Urinary bladder (tissue), 4 donors: Measurements from ENCODE around the gene COMMD7. TPM values are rescaled to one million over a fixed set of nuclear protein-coding genes. Genes with fewer than 3 reads are reported as not detected.
"Not testable (repeated sequence)": the region's sequence is repeated elsewhere in the genome, so short reads cannot be mapped to it uniquely, and the experiment has no call there.

ENCODE experiments used
- DNase-seq: peaks from one replicate; pipeline ENCODE4 v3.0.0-alpha.2; 2015; ENCODE audit errors: extremely low spot score
- H3K27ac ChIP-seq: one replicate; pipeline ENCODE4 v1.5.1; 2013; ENCODE audit warnings: low read depth, mild to moderate bottlenecking, moderate library complexity
- H3K36me3 ChIP-seq: one replicate; pipeline ENCODE4 v1.6.1; 2013; ENCODE audit warnings: mild to moderate bottlenecking, moderate library complexity; ENCODE audit not compliant: insufficient read depth
- H3K4me1 ChIP-seq: one replicate; pipeline ENCODE4 v1.6.1; 2013; ENCODE audit warnings: mild to moderate bottlenecking, moderate library complexity; ENCODE audit not compliant: insufficient read depth
- H3K4me3 ChIP-seq: one replicate; pipeline ENCODE4 v1.5.1; 2013; ENCODE audit warnings: low read depth, low read length
- WGBS: extraction: QIAGEN DNeasy Blood & Tissue Kit; methylation state at CpG from one replicate; pipeline ENCODE4 v1.1.7; 2013; 5-methylcytosine and 5-hydroxymethylcytosine counted together
- polyA plus RNA-seq: library from polyadenylated mRNA; stranded (reverse); fragments of 200-250 nt; gene quantifications from one replicate; pipeline ENCODE4 v1.2.3, GENCODE V29; 2013
- total RNA-seq: library from RNA; depleted of rRNA; stranded (reverse); fragments of >200 nt; gene quantifications from one replicate; pipeline ENCODE4 v1.2.3, GENCODE V29; 2014
- donor health status: healthy with polysubstance abuse.
- donor health status: healthy.

The COMMD7 gene
- total and polyA plus RNA-seq, 2 donors = 11.9 to 49.6 TPM

DNA sequence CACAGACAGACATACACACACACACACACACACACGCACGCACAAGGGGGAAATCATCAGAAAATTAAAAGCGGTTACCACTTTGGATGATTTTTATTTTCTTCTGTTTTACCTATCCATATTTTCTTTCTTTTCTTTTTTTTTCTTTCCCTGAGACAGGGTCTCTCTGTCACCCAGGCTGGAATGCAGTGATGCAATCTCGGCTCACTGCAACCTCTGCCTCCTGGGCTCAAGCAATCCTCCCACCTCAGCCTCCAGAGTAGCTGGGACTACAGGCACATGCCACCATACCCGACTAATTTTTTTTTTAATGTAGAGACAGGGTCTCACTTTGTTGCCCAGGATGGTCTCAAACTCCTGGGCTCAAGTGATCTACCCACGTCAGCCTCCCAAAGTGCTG lies 14.8 kb downstream of the COMMD7 start:
- DNase-seq, H3K4me3 ChIP-seq, H3K4me1 ChIP-seq, H3K36me3 ChIP-seq: not testable (repeated sequence)
- H3K27ac ChIP-seq = peak overlapping the region; percentile 5
- WGBS = 95% methylated on average over 6 of the region's 6 CpGs

DNA sequence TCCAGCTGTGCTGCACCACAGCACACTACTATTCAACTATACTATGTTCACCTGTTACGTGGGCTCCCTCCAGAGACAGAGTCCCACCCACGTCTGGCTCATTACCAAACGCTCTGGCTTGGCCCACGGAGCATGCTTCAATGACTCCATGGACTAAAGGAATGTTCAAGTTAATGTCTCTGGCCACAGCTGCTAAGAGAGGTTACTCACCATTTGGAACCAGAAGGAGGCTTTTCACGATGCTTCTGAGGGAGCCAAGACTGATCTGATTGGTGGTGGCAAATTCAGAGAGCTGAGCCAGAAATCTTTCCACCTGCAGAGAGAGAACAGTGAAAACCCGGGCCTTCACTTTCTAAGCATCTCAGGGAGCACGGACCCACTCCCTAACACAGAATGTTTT lies 15.6 kb downstream of the COMMD7 start:
- no peaks in the 10 kb centered on the region for H3K4me1 ChIP-seq
- 54% methylated on average over 7 of the region's 7 CpGs for WGBS
- H3K27ac ChIP-seq = no peak overlapping the region
- no peaks in the 10 kb centered on the region for H3K36me3 ChIP-seq
- no peak for DNase-seq
- H3K4me3 ChIP-seq = no peak overlapping the region

DNA sequence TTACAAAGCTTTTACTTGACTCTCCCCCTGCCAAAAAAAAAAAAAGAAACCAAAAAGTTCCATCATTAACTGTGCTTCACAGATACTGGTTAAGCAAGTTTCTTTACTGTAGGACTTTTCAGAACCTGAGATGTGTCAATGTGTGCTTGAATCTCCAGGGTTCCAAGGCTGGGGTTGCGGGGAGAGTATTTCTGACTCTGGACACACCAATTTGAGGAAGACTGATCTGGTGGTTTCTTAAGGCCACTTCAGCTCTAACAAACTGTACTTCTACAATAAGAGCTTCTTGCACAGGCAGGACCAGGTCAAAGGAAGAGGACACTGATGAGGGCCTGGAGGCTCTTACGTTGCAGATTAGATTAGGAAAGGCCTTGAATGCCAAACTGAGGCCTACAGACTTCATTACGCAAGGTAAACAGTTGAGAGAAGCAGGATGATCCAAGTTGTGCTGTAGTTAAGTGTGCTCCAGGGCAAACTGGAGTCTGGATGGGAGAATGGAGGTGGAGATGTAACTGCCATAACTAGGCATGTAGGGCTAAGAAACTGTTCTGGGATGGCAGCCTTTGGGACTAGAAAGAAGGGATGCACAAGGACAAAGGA lies 24.4 kb downstream of the COMMD7 start:
- DNase-seq = no peak
- Histone ChIP-seq H3K4me1 (no peaks in the 10 kb centered on the region), H3K4me3 (no peak overlapping the region), H3K27ac (no peak overlapping the region), H3K36me3 (no peaks in the 10 kb centered on the region)
- WGBS = 84% methylated on average over 3 of the region's 3 CpGs

DNA sequence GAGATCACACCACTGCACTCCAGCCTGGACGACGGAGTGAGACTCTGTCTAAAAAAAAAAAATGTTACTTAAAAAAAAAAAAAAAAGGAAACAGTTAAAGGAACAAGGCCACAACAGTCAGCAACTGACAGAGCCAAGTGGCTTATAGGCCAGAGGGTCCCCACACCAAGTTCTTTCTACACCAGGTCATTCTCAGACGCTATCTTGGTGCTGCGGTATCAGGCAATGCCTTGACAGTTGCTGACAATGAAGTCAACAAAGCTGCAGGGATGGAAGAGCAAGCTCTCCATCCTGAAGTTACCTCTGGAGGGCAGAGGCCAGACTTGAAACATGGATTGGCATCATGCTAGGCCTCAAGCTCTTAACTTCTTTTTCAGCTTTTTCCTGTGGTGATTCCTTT lies 31.9 kb downstream of the COMMD7 start:
- Histone ChIP-seq H3K36me3 (peaks cover 2% of the 10 kb centered on the region), H3K4me3 (no peak overlapping the region), H3K4me1 (no peaks in the 10 kb centered on the region), H3K27ac (no peak overlapping the region)
- no peak for DNase-seq
- 88% methylated on average over 4 of the region's 4 CpGs for WGBS

DNA sequence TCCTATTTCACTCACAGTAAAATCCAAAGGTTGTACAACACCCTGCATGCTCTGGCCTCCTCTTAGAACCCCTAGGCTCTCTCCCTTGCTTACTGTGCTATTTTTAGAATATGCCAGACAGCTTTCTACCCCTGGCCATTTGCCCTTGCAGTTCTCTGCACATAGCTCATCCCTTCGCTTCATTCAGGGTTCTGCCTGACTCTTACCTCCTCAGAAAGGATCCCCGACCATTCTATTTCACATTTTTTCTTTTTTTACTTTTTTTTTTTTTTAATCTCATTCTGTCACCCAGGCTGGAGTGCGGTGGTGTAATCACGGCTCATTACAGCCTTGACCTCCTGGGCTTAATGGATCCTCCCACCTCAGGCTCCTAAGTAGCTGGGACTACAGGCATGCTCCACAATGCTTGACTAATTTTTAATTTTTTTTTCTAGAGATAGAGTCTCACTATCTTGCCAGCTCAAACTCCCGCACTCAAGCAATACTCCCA lies 33.6 kb downstream of the COMMD7 start:
- WGBS = 83% methylated on average over 5 of the region's 5 CpGs
- H3K27ac ChIP-seq = no peak overlapping the region
- DNase-seq = no peak
- no peak overlapping the region for H3K4me3 ChIP-seq
- H3K4me1 ChIP-seq = no peaks in the 10 kb centered on the region
- H3K36me3 ChIP-seq = peaks cover 2% of the 10 kb centered on the region

DNA sequence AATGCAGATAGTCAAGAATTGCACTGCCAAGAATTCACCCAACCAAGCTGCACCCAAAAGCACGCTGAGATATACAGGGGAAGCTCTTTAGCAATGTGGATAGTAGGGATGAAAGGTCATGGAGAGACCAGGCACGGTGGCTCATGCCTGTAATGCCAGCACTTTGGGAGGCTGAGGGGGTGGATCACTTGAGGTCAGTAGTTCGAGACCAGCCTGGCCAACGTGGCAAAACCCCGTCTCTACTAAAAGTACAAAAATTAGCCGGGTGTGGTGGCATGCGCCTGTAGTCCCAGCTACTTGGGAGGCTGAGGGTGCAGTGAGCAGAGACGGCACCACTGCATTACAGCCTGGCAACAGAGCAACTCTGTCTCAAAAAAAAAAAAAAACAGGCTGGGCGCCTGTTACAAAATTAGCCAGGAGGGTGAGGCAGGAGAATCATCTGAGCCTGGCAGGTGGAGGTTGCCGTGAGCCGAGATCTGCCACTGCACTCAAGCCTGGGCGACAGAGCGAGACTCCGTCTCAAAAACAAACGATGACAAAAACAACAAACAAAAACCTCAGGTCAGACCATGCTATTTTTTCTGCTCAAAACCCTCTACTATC lies 34.1 kb downstream of the COMMD7 start:
- WGBS = 91% methylated on average over 15 of the region's 15 CpGs
- H3K4me3 ChIP-seq = not testable (repeated sequence)

DNA sequence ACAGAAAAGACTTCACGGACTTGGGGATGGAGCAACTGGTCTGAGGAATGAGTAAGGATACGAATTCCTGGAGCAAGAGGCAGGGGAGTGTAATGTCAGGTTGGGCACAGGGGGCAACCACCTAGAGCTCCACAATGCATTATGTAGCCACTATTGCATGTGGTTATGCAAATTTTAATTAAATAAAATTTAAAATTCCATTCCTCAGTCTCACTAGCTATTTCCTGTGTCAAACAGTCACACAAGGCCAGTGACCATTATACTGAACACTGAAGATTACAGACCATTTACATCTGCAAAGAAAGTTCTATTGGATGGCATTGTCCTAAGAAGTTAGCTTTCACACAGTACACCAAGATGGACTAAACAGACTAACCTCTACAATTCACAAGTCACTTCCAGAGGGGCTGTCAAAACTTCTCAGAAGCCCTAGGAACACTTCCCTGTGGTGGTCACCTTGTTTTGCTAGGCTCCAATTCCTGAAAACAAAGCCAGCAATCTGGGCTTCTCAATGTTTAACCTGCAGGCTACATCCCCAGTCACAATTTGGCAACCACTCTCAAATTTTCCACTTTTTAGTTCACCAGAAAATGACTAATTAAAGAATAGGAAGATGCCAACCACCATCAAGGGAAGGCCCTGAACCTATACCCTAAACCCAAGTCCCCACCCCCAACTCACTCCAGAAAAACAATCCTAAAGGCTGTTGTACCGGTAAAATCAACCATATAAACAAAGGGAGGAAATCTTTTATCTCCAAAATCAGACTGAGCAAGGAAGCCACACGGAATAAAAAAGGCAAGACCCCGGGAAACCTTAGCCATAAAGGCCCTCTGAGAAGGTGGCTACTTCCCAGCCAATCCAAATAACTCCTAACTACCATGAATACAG lies 35.3 kb downstream of the COMMD7 start:
- H3K27ac ChIP-seq = no peak overlapping the region
- H3K4me1 ChIP-seq = no peaks in the 10 kb centered on the region
- 66% methylated on average over 5 of the region's 5 CpGs for WGBS
- no peak overlapping the region for H3K4me3 ChIP-seq
- no peak for DNase-seq
- H3K36me3 ChIP-seq = peaks cover 8% of the 10 kb centered on the region

More for the DNA sequence above, 34.1 kb downstream of the COMMD7 start:
- not testable (repeated sequence) for DNase-seq, H3K36me3 ChIP-seq, H3K27ac ChIP-seq, H3K4me1 ChIP-seq

DNA sequence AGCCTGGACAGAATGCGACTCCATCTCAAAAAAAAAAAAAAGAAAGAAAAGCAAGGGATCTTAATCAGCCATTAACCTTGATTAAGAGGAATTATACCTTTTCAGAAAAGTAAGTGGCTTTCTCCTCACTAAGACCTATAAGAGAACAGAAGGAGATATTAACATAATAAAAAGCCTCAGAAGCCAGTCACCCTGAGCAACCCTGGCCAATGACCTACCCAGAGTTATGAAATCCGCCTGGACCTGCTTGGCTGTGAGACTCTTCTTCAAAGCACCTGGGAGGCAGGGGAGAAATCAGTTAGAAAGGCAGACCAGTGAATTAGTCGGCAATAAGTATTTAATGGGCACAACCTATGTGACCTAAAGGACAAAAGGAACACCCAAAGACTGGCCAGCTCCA lies 36.8 kb downstream of the COMMD7 start:
- Histone ChIP-seq H3K4me1 (no peaks in the 10 kb centered on the region), H3K36me3 (peaks cover 8% of the 10 kb centered on the region), H3K27ac (no peak overlapping the region), H3K4me3 (no peak overlapping the region)
- 91% methylated on average over 3 of the region's 3 CpGs for WGBS
- DNase-seq = no peak

DNA sequence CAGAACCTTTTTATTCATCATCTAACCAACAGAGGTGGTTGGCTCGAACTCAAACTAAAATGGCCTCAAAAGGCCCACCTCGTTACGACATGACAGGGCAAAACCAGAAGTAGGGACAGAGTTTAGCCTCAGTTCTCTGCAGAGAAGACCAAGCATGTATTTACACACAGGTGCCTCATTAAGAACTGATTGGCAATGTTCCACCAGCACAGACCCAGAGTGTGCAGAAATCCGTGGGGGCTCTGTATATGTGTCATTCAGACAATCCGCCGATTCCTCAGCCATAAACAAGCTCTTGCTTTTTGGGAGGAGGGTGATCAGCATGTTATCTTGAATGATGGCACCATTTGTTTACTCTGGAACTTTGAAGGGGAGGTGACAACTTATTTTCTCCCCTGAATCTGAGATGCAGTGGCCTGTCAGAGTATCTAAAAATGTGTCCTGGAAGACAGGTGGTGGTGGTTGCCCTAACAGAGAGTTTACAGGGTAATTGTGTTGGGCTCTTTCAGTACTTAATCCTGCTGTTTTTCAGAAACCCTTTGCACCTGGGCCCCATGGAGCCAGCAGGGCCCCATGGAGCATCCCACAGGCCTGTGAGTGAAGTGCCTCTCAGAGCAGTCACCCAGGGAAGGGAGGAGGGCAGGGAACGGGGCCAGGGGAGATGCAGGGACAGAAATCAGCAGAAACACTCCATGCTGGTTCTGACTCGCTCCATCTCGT lies 40.4 kb downstream of the COMMD7 start:
- peaks cover 6% of the 10 kb centered on the region for H3K36me3 ChIP-seq
- H3K4me3 ChIP-seq = no peak overlapping the region
- no peak for DNase-seq
- H3K27ac ChIP-seq = no peak overlapping the region
- WGBS = 76% methylated on average over 9 of the region's 9 CpGs
- no peaks in the 10 kb centered on the region for H3K4me1 ChIP-seq

DNA sequence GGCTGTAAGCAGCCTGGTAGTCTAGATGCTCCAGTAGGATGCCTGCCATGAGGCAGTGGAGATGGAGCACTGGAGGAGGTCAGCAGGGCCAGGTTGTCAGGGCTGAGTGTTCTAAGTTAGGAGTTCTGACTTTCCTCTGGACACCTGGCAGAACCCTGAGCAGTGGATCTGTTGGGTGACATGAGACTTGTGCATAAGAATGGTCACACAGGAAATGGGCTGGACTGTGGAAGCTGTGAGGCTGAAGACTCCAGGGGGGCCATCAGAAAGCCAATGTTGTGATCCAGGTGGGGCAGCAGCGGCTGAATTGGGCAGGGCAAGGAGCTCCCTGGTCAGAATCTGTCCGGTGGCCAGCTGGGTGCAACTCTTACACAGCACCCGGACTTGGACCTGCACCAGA lies 45.7 kb downstream of the COMMD7 start:
- Histone ChIP-seq H3K4me1 (no peaks in the 10 kb centered on the region), H3K36me3 (no peaks in the 10 kb centered on the region), H3K27ac (no peak overlapping the region), H3K4me3 (no peak overlapping the region)
- WGBS = 97% methylated on average over 3 of the region's 3 CpGs
- no peak for DNase-seq

DNA sequence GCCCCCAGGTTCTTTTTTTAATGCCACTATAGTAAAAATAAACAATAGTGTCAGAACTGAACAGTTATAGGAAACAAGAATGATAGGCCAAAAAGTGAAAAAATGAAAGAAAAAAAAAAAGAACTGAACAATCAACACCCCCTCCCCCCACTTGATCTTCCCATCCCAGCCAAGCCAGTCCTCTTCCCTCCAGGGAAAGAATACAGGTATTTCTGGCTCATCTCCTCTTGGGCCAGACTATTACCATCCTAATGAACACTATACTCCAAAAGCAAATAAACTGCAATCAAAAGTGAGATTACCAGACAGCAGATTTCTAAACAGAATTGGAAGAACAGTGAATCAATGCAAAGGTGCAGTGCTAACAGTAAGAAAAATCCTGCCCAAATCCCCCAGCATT lies 48.2 kb downstream of the COMMD7 start:
- DNase-seq = no peak
- no peak overlapping the region for H3K27ac ChIP-seq
- no peak overlapping the region for H3K4me3 ChIP-seq
- no peaks in the 10 kb centered on the region for H3K36me3 ChIP-seq
- H3K4me1 ChIP-seq = no peaks in the 10 kb centered on the region

DNA sequence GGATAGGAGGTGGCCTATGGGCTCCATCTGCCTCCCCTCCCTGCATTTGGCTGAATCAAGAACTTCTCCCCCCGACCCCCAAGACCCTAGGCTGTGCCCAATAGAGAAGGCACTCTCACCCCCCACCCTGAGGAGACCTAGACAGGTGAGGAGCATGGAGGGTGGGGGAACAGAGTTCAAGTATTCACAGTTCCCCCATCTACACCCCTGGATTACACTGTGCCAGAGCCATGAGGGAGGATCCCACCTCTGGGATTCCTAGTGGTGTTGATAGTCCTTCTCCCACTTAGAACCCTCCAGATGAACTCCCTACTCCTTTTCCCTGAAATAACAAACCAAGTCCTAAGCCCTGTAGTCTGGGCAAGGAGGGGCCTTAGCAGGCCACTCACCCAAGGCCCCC lies 54.3 kb downstream of the COMMD7 start:
- WGBS = 95% methylated on average over 1 of the region's 1 CpG
- not testable (repeated sequence) for H3K27ac ChIP-seq, H3K4me3 ChIP-seq, H3K36me3 ChIP-seq, H3K4me1 ChIP-seq, DNase-seq

DNA sequence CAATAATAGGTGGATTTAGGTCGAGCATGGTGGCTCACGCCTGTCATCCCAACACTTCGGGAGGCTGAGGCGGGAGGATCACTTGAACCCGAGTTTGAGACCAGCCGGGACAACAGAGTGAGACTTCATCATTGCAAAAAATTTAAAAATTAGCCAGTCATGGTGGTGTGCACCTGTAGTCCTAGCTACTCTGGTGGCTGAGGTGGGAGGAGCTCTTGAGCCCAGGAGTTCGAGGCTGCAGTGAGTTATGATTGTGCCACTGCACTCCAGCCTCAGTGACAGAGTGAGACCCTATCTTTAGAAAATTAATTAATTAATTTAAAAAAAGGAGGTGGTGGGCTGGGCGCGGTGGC lies 56.1 kb downstream of the COMMD7 start:
- H3K27ac ChIP-seq = no peak overlapping the region
- WGBS = 96% methylated on average over 9 of the region's 9 CpGs

More for the DNA sequence above, 56.1 kb downstream of the COMMD7 start:
- no peak for DNase-seq
- Histone ChIP-seq H3K36me3 (no peaks in the 10 kb centered on the region), H3K4me3 (no peak overlapping the region), H3K4me1 (no peaks in the 10 kb centered on the region)
